Measurements from ENCODE around the gene FFAR4. TPM values are rescaled to one million over a fixed set of nuclear protein-coding genes. Genes with fewer than 3 reads are reported as not detected.

Gene FFAR4
- polyA plus RNA-seq, 3 donors = 0.97 to 1.2 (median 1.1) TPM

- H3K79me2 ChIP-seq (ENCODE audit: insufficient read depth, low read length) = no peaks in the 10 kb centered on the region
- H3K36me3 ChIP-seq (replicated peaks in 1 of 2; ENCODE audit: control insufficient read depth in 1 of 2, insufficient read depth in 2 of 2, low read length in 2 of 2) = no peaks in the 10 kb centered on the region
- intact Hi-C loops (cut with micrococcal nuclease) = no loop called here
- H3K4me3 Mint-ChIP-seq = peak overlapping the region; percentile 66 to 84
- DNase-seq = no peak
- no peak overlapping the region for H3K27ac Mint-ChIP-seq
- H3K4me1 Mint-ChIP-seq = peaks cover 10% of the 10 kb centered on the region
- H3K9me3 ChIP-seq (replicated peaks in 1 of 2; ENCODE audit: control insufficient read depth in 1 of 2, insufficient read depth in 1 of 2, low read length in 2 of 2) = peaks cover 0 to 10% of the 10 kb centered on the region in 2 donors
- 13% methylated on average over 53 of the region's 60 CpGs for WGBS (ENCODE audit: insufficient coverage)
- peak overlapping the region; percentile 72 for H3K4me2 ChIP-seq (replicated peaks; ENCODE audit: extremely low read depth, low read length, poor library complexity, severe bottlenecking)
- TF ChIP-seq CTCF (IDR thresholded peaks at IDR 0.05) = no peak
- H3K9ac ChIP-seq (ENCODE audit: insufficient read depth, low read length, poor library complexity, severe bottlenecking) = no peak overlapping the region
- peaks cover 0 to 5% of the 10 kb centered on the region in 2 donors for H3K36me3 Mint-ChIP-seq
- no peak overlapping the region for H2AFZ ChIP-seq (ENCODE audit: insufficient read depth, low read depth, low read length, poor library complexity, severe bottlenecking)
- H3K4me3 ChIP-seq (replicated peaks in 1 of 3; ENCODE audit: low read depth in 2 of 3, low read length in 3 of 3) = peak overlapping the region in 1 of 3 experiments; percentile 69
- H3K9me3 Mint-ChIP-seq = peaks cover 0 to 6% (median 0%) of the 10 kb centered on the region in 7 donors
- peaks cover 30 to 55% of the 10 kb centered on the region in 2 donors for H3K27me3 ChIP-seq (ENCODE audit: control insufficient read depth in 2 of 2, insufficient read depth in 2 of 2, low read length in 2 of 2)
- no peaks in the 10 kb centered on the region for H4K20me1 ChIP-seq (ENCODE audit: insufficient read depth, low read length)
- peaks cover 48 to 61% (median 50%) of the 10 kb centered on the region in 3 donors for H3K27me3 Mint-ChIP-seq (ENCODE audit: low read depth in 3 of 3)
- H3K4me1 ChIP-seq (ENCODE audit: control insufficient read depth in 1 of 2, insufficient read depth in 2 of 2, low read length in 2 of 2) = peaks cover 7 to 19% of the 10 kb centered on the region in 2 donors
- H3K27ac ChIP-seq (ENCODE audit: low read depth in 1 of 2, low read length in 2 of 2) = no peak overlapping the region
These were observed 34.1 kb downstream of the FFAR4 start for GRCh38 chr10:93600446-93601145.

GRCh38 chr10:93601146-93601773 is 34.8 kb downstream of the FFAR4 start, which contains the start of gene RBP4:
Gene RBP4 (minus strand): TSS chr10:93601235. CDS start chr10:93601028, 207 bp downstream.
- Histone ChIP-seq H3K27me3 (ENCODE audit: control insufficient read depth in 2 of 2, insufficient read depth in 2 of 2, low read length in 2 of 2) (peaks cover 30 to 55% of the 10 kb centered on the region in 2 donors), H3K79me2 (ENCODE audit: insufficient read depth, low read length) (no peaks in the 10 kb centered on the region), H3K4me2 (replicated peaks; ENCODE audit: extremely low read depth, low read length, poor library complexity, severe bottlenecking) (peak within 1 kb of the TSS; percentile 72), H2AFZ (ENCODE audit: insufficient read depth, low read depth, low read length, poor library complexity, severe bottlenecking) (peak within 1 kb of the TSS; percentile 31), H3K9ac (ENCODE audit: insufficient read depth, low read length, poor library complexity, severe bottlenecking) (no peak within 1 kb of the TSS), H3K9me3 (replicated peaks in 1 of 2; ENCODE audit: control insufficient read depth in 1 of 2, insufficient read depth in 1 of 2, low read length in 2 of 2) (peaks cover 0 to 10% of the 10 kb centered on the region in 2 donors), H4K20me1 (ENCODE audit: insufficient read depth, low read length) (no peaks in the 10 kb centered on the region), H3K4me3 (replicated peaks in 1 of 3; ENCODE audit: low read depth in 2 of 3, low read length in 3 of 3) (peak within 1 kb of the TSS in 1 of 3 experiments; percentile 69), H3K4me1 (ENCODE audit: control insufficient read depth in 1 of 2, insufficient read depth in 2 of 2, low read length in 2 of 2) (peaks cover 7 to 19% of the 10 kb centered on the region in 2 donors), H3K36me3 (replicated peaks in 1 of 2; ENCODE audit: control insufficient read depth in 1 of 2, insufficient read depth in 2 of 2, low read length in 2 of 2) (no peaks in the 10 kb centered on the region), H3K27ac (ENCODE audit: low read depth in 1 of 2, low read length in 2 of 2) (no peak within 1 kb of the TSS)
- intact Hi-C loops (cut with micrococcal nuclease) = no loop called here
- Mint-ChIP-seq H3K4me3 (peak within 1 kb of the TSS; percentile 66 to 84), H3K27me3 (ENCODE audit: low read depth in 3 of 3) (peaks cover 54 to 63% (median 56%) of the 10 kb centered on the region in 3 donors), H3K36me3 (peaks cover 0 to 5% of the 10 kb centered on the region in 2 donors), H3K9me3 (peaks cover 0 to 6% (median 0%) of the 10 kb centered on the region in 7 donors), H3K27ac (no peak within 1 kb of the TSS), H3K4me1 (peaks cover 10% of the 10 kb centered on the region)
- under 1% methylated on average over 58 of the region's 63 CpGs for WGBS (ENCODE audit: insufficient coverage)
- TF ChIP-seq CTCF (IDR thresholded peaks at IDR 0.05) = no peak
- DNase-seq = peak in 1 of 3 donors; percentile 29

Measured in CD14-positive monocyte (primary cell).